Coronary artery (tissue), 2 donors: ENCODE results near the gene TCF15.

Experiments used
- DNase-seq: peaks from one replicate; pipeline ENCODE4 v3.0.0-alpha.2; 2017; ENCODE audit warnings: low spot score
- H3K27ac ChIP-seq, 2 donors: fragments of 200-600 bp; sonication (generic); one replicate each; pipeline ENCODE4 v1.5.1; 2016 to 2019
- H3K4me3 ChIP-seq: fragments of 200-600 bp; sonication (generic); 2 replicates; pipeline ENCODE4 v1.5.1; 2016; ENCODE audit warnings: mild to moderate bottlenecking, moderate library complexity
- TF ChIP-seq, protein P1 (sequence below): fragments of 200-600 bp; sonication (generic); IDR thresholded peaks from one replicate; pipeline ENCODE4 v1.5.1; 2019; ENCODE audit warnings: antibody characterized with exemption

Gene TCF15

DNA sequence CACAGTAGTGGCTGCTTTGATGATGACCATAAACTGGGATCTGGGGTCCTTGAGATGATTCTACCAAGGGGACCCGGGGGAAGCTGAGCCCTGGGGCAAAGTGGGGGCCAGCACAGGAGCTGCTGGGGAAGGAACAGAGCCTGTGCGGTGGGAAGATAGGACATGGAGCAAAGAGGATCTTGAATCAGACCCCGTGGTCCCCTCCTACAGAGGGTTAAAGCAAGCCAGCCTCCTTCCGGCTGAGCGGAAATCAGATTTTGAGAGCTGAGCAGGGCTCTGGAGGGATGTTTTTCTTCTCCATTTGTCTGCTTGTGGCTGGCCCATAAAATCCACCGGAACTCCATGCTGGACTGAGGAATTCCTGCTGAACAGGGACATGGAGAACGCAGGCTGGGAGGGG lies 10.1 kb upstream of the TCF15 start:
- TF ChIP-seq, protein P1, sequence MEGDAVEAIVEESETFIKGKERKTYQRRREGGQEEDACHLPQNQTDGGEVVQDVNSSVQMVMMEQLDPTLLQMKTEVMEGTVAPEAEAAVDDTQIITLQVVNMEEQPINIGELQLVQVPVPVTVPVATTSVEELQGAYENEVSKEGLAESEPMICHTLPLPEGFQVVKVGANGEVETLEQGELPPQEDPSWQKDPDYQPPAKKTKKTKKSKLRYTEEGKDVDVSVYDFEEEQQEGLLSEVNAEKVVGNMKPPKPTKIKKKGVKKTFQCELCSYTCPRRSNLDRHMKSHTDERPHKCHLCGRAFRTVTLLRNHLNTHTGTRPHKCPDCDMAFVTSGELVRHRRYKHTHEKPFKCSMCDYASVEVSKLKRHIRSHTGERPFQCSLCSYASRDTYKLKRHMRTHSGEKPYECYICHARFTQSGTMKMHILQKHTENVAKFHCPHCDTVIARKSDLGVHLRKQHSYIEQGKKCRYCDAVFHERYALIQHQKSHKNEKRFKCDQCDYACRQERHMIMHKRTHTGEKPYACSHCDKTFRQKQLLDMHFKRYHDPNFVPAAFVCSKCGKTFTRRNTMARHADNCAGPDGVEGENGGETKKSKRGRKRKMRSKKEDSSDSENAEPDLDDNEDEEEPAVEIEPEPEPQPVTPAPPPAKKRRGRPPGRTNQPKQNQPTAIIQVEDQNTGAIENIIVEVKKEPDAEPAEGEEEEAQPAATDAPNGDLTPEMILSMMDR: no peak
- H3K4me3 ChIP-seq: no peak overlapping the region
- DNase-seq: no peak

DNA sequence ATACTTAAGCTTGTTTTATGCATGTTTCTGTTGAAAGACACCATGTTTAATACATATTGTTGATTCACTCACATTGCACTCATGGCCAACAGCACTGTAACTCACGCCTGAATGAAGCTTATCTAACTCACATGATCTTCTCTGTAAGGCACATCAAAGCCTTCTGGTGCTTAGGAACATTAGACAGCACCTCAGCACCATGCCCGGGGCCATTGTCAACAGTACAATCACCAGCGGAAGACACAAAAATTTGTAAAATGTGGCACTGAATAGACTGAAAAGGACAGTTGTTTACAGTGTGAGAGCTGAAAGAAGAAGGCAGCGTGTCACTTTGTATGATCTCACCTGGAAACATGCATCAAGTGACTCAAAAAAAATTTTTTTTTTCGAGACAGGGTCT lies 8.9 kb upstream of the TCF15 start:
- TF ChIP-seq, protein P1: no peak
- DNase-seq: no peak
- H3K27ac ChIP-seq: no peak overlapping the region

More for the DNA sequence above, 10.1 kb upstream of the TCF15 start:
- H3K27ac ChIP-seq: no peak overlapping the region

DNA sequence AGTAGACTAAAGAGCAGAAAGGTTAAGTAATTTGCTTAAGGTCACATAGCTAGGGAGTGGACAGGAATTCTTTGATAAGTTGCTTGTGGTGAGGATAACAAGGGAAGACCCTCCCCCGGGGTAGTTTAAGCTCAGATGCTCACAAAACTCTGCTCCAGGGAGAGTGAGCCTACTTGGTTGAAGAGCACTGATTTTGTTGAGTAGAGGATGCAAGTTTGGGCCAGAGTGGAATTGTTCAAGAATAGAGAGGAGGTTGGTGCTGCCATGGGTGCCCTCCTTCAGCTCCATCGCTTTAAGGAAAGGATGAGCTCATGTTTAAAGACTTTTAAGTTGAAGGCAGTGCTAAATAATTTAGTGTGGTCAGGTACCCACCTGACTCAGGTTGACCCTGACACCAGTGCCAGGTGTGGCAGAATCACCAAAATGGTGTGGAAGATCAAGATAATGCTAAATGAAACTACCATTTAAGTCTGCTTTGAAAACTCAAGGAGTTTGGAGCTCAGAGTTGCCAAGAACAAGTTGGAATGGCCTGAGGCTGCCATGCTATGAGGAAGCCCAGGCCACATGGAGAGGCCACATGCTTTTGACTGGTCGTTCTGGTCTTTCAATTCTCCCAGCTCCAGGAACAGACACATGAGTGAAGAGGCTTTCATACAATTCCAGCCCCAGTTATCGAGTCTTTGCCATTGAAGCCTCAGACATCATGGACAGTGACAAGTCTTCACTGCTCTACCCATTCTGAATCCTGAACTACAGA lies 8.0 kb upstream of the TCF15 start:
- no peak for DNase-seq
- Histone ChIP-seq H3K4me3 (no peak overlapping the region), H3K27ac (no peak overlapping the region)
- TF ChIP-seq, protein P1: no peak

More for the DNA sequence above, 8.9 kb upstream of the TCF15 start:
- H3K4me3 ChIP-seq: no peak overlapping the region

DNA sequence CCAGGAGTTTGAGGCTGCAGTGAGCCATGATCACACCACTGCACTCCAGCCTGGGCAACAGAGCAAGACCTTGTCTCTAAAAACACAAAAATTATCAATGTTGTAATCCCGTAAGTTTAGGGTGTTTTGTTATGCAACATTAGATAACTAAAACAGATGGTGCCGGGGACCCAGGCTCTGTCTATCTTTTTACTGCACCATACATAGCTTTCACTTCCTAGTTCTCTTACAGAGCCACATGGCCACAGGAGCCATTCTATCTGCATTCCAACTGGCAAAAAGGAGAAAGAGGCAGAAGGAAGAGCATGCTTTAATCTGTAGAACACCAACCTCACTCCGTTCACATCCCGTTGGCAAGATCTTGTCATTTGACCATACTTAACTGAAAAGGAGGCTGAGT lies 5.4 kb upstream of the TCF15 start:
- DNase-seq: no peak
- TF ChIP-seq, protein P1: no peak

DNA sequence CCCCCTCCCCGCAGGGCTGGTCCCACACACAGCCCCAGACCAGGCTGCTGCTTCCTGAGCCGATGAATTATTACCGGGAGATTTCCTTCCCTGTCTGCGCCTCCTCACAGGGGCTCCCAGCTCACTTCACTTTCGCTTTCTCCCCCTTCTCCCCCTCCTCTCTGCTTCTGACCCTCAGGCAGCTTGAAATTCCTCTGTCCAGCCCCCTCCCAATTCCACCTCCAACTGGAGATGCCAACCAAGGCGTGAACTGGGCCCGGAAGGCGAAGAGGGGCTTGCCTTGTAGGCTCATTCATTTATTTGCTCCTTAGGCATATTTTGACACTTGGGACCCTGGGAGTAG lies 1.7 kb upstream of the TCF15 start:
- Histone ChIP-seq H3K27ac (no peak overlapping the region), H3K4me3 (no peak overlapping the region)
- TF ChIP-seq, protein P1: no peak
- no peak for DNase-seq

More for the DNA sequence above, 5.4 kb upstream of the TCF15 start:
- Histone ChIP-seq H3K27ac (no peak overlapping the region), H3K4me3 (no peak overlapping the region)

DNA sequence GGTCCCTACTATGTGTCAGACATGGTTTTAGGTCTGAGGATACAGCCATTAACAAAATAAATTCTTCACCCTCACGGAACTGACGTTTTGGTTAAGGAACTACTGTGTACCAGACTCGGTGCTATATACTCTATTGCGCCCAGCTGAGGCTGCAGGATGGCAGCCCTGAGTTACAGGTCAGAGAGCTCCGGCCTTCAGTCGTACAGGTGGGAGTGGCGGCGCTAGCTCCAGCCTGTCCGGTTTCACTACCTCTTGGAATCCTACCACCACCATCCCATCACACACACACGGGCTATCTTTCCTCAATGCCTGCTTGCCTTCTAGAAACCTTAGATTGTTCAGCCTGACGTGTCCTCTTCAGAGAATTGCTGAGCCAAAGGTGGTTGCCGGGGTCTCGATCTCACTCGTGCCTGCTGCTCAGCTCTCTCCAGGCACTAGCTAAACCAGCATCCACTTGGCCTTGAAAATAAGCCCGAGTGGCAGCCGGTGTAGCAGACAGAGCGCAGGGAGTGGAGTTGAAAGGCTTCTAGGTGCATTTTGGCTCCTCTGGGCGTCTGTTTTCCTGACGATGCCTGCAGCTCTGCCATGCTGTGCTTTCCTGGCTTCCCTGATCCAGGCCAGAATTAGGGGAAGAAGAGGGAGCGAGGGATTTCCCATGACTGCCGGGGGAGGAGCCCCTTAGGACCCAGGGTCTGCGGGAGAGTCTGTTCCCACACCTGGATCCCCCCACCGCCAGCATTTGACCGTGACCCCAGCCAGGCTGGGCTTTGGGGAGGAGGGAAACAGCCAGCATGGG lies 1.1 kb upstream of the TCF15 start:
- H3K4me3 ChIP-seq: no peak overlapping the region
- H3K27ac ChIP-seq: no peak overlapping the region
- no peak for DNase-seq

More for the DNA sequence above, 1.1 kb upstream of the TCF15 start:
- TF ChIP-seq, protein P1: no peak
